Ishikawa (cell line): Measurements from ENCODE around the gene PLCL1.

Source experiments
- CEBPB ChIP-seq: IDR thresholded peaks from 2 replicates; pipeline ENCODE4 v1.6.1; 2012
- CREB1 ChIP-seq: IDR thresholded peaks from 2 replicates; pipeline ENCODE4 v1.6.1; 2012; ENCODE audit warnings: low read depth
- EGR1 ChIP-seq: IDR thresholded peaks from 2 replicates; pipeline ENCODE4 v1.6.1; 2012
- EP300 ChIP-seq: IDR thresholded peaks from 2 replicates; pipeline ENCODE4 v1.6.1; 2012; ENCODE audit warnings: borderline replicate concordance
- MAX ChIP-seq: IDR thresholded peaks from 2 replicates; pipeline ENCODE4 v1.6.1; 2012
- RAD21 ChIP-seq: IDR thresholded peaks from 2 replicates; pipeline ENCODE4 v1.6.1; 2012; ENCODE audit warnings: low read depth
- REST ChIP-seq: IDR thresholded peaks from 2 replicates; pipeline ENCODE4 v1.6.1; 2012; ENCODE audit warnings: low read depth, mild to moderate bottlenecking
- TCF12 ChIP-seq: IDR thresholded peaks from 2 replicates; pipeline ENCODE4 v1.6.1; 2012; ENCODE audit warnings: low read depth
- USF1 ChIP-seq: IDR thresholded peaks from 2 replicates; pipeline ENCODE4 v1.6.1; 2012
- YY1 ChIP-seq: IDR thresholded peaks from 2 replicates; pipeline ENCODE4 v1.6.1; 2012; ENCODE audit warnings: low read depth
- ZBTB7A ChIP-seq: IDR thresholded peaks from 2 replicates; pipeline ENCODE4 v1.6.1; 2012; ENCODE audit warnings: low read depth

GRCh38 chr2:197868206-197868605, 63.8 kb downstream of the PLCL1 start:
- TF ChIP-seq EP300 (no peak), MAX (no peak), ZBTB7A (no peak), USF1 (no peak), RAD21 (no peak), REST (no peak), YY1 (no peak), CREB1 (no peak), CEBPB (no peak), EGR1 (no peak), TCF12 (no peak)
